Keratinocyte (primary cell): Measurements from ENCODE around the gene KHNYN. TPM values are rescaled to one million over a fixed set of nuclear protein-coding genes. Genes with fewer than 3 reads are reported as not detected.
"Not testable (repeated sequence)": the region's sequence is repeated elsewhere in the genome, so short reads cannot be mapped to it uniquely, and the experiment has no call there.

Experiments
- DNase-seq: peaks from one replicate; pipeline ENCODE4 v3.0.0-alpha.2; 2011; ENCODE audit warnings: low read depth, missing footprints, low spot score
- FAIRE-seq: peaks from 2 replicates; lab custom pipeline; 2011; peaks lifted over from hg19 to GRCh38; lab: Jason Lieb, UNC
- H2AFZ ChIP-seq: 2 replicates; pipeline ENCODE4 v1.6.0; 2012; ENCODE audit warnings: low read length, control low read depth, inconsistent platforms; ENCODE audit not compliant: control insufficient read depth
- H3K27ac ChIP-seq: 2 replicates; pipeline ENCODE4 v1.5.1; 2011; ENCODE audit warnings: low read length; ENCODE audit not compliant: control insufficient read depth, insufficient read depth
- H3K27me3 ChIP-seq: 3 replicates; pipeline ENCODE4 v1.6.0; 2011; ENCODE audit warnings: low read length; ENCODE audit not compliant: control insufficient read depth, insufficient read depth; ENCODE audit errors: extremely low read depth
- H3K36me3 ChIP-seq, 2 experiments: 2 replicates in 1 of 2; 3 replicates in 1 of 2; pipeline ENCODE4 v1.5.1; 2011; ENCODE audit warnings: low read length in 2 of 2, mild to moderate bottlenecking in 1 of 2; ENCODE audit not compliant: control insufficient read depth in 2 of 2, insufficient read depth in 2 of 2; ENCODE audit errors: extremely low read depth in 1 of 2
- H3K4me1 ChIP-seq: 3 replicates; pipeline ENCODE4 v1.5.1; 2011; ENCODE audit warnings: low read length; ENCODE audit not compliant: control insufficient read depth, insufficient read depth; ENCODE audit errors: extremely low read depth
- H3K4me2 ChIP-seq: 3 replicates; pipeline ENCODE4 v1.6.0; 2011; ENCODE audit warnings: low read depth, low read length; ENCODE audit not compliant: control insufficient read depth, insufficient read depth; ENCODE audit errors: extremely low read depth
- H3K4me3 ChIP-seq, 3 experiments: fragments of 200-600 bp in 1 of 3; sonication (generic) in 1 of 3; 2 replicates in 2 of 3; 3 replicates in 1 of 3; pipeline ENCODE4 v1.5.1; 2011 to 2016; ENCODE audit warnings: low read length in 3 of 3, mild to moderate bottlenecking in 3 of 3, control low read depth in 2 of 3, inconsistent platforms in 1 of 3, low read depth in 1 of 3, mixed read lengths in 1 of 3, mixed run types in 1 of 3, moderate library complexity in 1 of 3; ENCODE audit not compliant: control insufficient read depth in 2 of 3, insufficient read depth in 2 of 3; ENCODE audit errors: extremely low read depth in 1 of 3
- H3K79me2 ChIP-seq: 2 replicates; pipeline ENCODE4 v1.6.0; 2012; ENCODE audit warnings: low read length; ENCODE audit not compliant: control insufficient read depth, insufficient read depth
- H3K9ac ChIP-seq: 3 replicates; pipeline ENCODE4 v1.6.0; 2011; ENCODE audit warnings: low read length; ENCODE audit not compliant: control insufficient read depth, insufficient read depth; ENCODE audit errors: extremely low read depth
- H3K9me1 ChIP-seq: 3 replicates; pipeline ENCODE4 v1.6.0; 2011; ENCODE audit warnings: low read length; ENCODE audit not compliant: control insufficient read depth, insufficient read depth; ENCODE audit errors: extremely low read depth
- H3K9me3 ChIP-seq: 2 replicates; pipeline ENCODE4 v1.5.1; 2012; ENCODE audit warnings: low read depth, low read length; ENCODE audit not compliant: control insufficient read depth
- H4K20me1 ChIP-seq: 3 replicates; pipeline ENCODE4 v1.6.0; 2011; ENCODE audit warnings: low read length; ENCODE audit not compliant: control insufficient read depth, insufficient read depth; ENCODE audit errors: extremely low read depth
- CTCF ChIP-seq, 3 experiments: IDR thresholded peaks in 1 of 3; conservative IDR thresholded peaks in 1 of 3; optimal IDR thresholded peaks in 1 of 3; 2 replicates in 2 of 3; 3 replicates in 1 of 3; pipeline versions ENCODE3 to v1.5.1; 2011; ENCODE audit warnings: low read length in 3 of 3, mild to moderate bottlenecking in 3 of 3, moderate library complexity in 2 of 3, control low read depth in 1 of 3, inconsistent platforms in 1 of 3; ENCODE audit not compliant: insufficient read depth in 2 of 3; ENCODE audit errors: extremely low read depth in 1 of 3
- EZH2 ChIP-seq: IDR thresholded peaks from one replicate; pipeline ENCODE4 v1.6.1; 2012; ENCODE audit warnings: inconsistent platforms, mild to moderate bottlenecking, low read length, moderate library complexity
- dilution Hi-C: fragments of 300-500 bp; cut with MboI; formaldehyde crosslinking; loops from one replicate; pipeline ENCODE4 v1.7.0; 2020; ENCODE audit warnings: low sequenced_read_pairs; ENCODE audit not compliant: extremely low pct_ligation_motif_present
- polyA plus RNA-seq, 5 experiments: library from polyadenylated mRNA; depleted of rRNA in 3 of 5; stranded (reverse) in 3 of 5; stranded (forward) in 1 of 5; unstranded in 1 of 5; fragments of >200 nt; gene quantifications; 1 replicate in 1 of 5; 2 replicates in 3 of 5; 3 replicates in 1 of 5; pipeline versions ENCODE4 v1.2.1 to v1.2.3, GENCODE V29; 2011 to 2012; ENCODE audit warnings: missing spikeins in 2 of 5, low read depth in 1 of 5, low replicate concordance in 1 of 5

The KHNYN gene
- polyA plus RNA-seq, 1 donor (not counting 4 experiments of a cell fraction or from before 2014, with no cell fraction given) = 26.0 TPM

- no peak overlapping the region for H3K27ac ChIP-seq
- no peak for FAIRE-seq
- H3K4me2 ChIP-seq = no peak overlapping the region
- no peak overlapping the region for H3K9ac ChIP-seq
- no peaks in the 10 kb centered on the region for H3K9me3 ChIP-seq
- dilution Hi-C loops = no loop called here
- DNase-seq = no peak
- H3K27me3 ChIP-seq = no peaks in the 10 kb centered on the region
- no peaks in the 10 kb centered on the region for H4K20me1 ChIP-seq
- H3K9me1 ChIP-seq = no peaks in the 10 kb centered on the region
- H3K79me2 ChIP-seq = no peaks in the 10 kb centered on the region
- peak overlapping the region; percentile 6 for H2AFZ ChIP-seq
- no peaks in the 10 kb centered on the region for H3K4me1 ChIP-seq
- no peak overlapping the region for H3K4me3 ChIP-seq
- no peaks in the 10 kb centered on the region for H3K36me3 ChIP-seq
- TF ChIP-seq EZH2 (no peak), CTCF (optimal IDR thresholded peaks at IDR 0.05 in 1 of 3, IDR thresholded peaks at IDR 0.05 in 1 of 3, conservative IDR thresholded peaks at IDR 0.05 in 1 of 3; ENCODE audit: extremely low read depth in 1 of 3, insufficient read depth in 2 of 3, low read length in 3 of 3) (peak; percentile 79 to 93 (median 90))
Measured at GRCh38 chr14:24481622-24482324, 52.0 kb downstream of the KHNYN start.

GRCh38 chr14:24482699-24483303 lies 53.0 kb downstream of the KHNYN start:
- H4K20me1 ChIP-seq, dilution Hi-C loops: not testable (repeated sequence)

More at GRCh38 chr14:24482699-24483303, 53.0 kb downstream of the KHNYN start:
- not testable (repeated sequence) for H3K27ac ChIP-seq, H3K9me1 ChIP-seq, H3K4me1 ChIP-seq, H3K36me3 ChIP-seq, H3K9me3 ChIP-seq, H3K79me2 ChIP-seq, H3K27me3 ChIP-seq, H2AFZ ChIP-seq, H3K4me3 ChIP-seq, H3K9ac ChIP-seq, FAIRE-seq, DNase-seq, H3K4me2 ChIP-seq
